Fibroblast of mammary gland (primary cell): ENCODE results near the gene SCGN.

Experiments used
- DNase-seq: peaks from one replicate; pipeline ENCODE4 v3.0.0-alpha.2; 2010; ENCODE audit warnings: low read depth
- H3K4me3 ChIP-seq: 2 replicates; pipeline ENCODE4 v1.5.1; 2011; ENCODE audit warnings: low read depth, mild to moderate bottlenecking, low read length, moderate library complexity; ENCODE audit not compliant: control insufficient read depth
- TF ChIP-seq, protein P1 (sequence below): conservative IDR thresholded peaks from 2 replicates; pipeline ENCODE4 v1.5.1; 2011; ENCODE audit warnings: low read depth, low read length, inconsistent platforms; ENCODE audit not compliant: control insufficient read depth, insufficient read depth

The SCGN gene

DNA sequence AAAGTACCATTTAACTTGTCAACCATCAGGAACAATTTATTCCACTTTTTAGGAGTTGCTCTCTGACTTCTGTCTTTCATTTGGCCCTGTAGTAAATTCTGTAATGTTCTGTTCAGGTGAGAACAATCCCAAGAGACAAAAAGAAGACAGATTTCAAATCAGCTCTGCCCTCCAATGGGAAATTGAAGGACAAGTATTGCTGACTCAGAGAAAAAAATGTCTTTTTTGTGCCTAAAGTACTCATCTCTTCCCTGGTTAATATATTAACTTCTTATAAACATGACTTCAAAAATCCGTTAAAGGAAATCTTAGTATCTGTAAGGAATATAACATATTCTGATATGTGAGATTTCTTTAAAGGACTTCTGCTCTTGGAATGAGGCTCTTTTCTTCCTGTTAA lies 38.6 kb upstream of the SCGN start:
- TF ChIP-seq, protein P1, sequence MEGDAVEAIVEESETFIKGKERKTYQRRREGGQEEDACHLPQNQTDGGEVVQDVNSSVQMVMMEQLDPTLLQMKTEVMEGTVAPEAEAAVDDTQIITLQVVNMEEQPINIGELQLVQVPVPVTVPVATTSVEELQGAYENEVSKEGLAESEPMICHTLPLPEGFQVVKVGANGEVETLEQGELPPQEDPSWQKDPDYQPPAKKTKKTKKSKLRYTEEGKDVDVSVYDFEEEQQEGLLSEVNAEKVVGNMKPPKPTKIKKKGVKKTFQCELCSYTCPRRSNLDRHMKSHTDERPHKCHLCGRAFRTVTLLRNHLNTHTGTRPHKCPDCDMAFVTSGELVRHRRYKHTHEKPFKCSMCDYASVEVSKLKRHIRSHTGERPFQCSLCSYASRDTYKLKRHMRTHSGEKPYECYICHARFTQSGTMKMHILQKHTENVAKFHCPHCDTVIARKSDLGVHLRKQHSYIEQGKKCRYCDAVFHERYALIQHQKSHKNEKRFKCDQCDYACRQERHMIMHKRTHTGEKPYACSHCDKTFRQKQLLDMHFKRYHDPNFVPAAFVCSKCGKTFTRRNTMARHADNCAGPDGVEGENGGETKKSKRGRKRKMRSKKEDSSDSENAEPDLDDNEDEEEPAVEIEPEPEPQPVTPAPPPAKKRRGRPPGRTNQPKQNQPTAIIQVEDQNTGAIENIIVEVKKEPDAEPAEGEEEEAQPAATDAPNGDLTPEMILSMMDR: no peak
- no peak for DNase-seq
- H3K4me3 ChIP-seq: no peak overlapping the region

DNA sequence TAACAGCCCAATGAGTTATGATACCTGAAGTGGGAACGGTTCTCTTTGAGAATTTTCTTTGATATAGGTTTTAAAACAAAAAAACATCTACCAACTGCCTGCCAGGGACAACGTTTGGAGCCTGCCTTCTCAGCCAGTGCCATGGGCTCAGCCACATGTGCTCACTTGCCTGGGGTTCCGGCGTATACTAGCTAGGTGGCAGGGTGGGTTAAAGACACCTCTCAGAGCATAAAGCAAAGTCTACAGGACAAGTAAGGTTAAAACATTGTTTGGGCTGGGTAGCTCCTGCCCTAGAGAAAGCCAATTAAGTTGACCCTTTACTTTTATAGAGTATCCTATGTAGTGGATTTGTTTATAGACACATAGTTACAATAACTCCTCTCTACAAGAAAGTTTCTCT lies 38.0 kb upstream of the SCGN start:
- H3K4me3 ChIP-seq: no peak overlapping the region
- TF ChIP-seq, protein P1: no peak
- no peak for DNase-seq

DNA sequence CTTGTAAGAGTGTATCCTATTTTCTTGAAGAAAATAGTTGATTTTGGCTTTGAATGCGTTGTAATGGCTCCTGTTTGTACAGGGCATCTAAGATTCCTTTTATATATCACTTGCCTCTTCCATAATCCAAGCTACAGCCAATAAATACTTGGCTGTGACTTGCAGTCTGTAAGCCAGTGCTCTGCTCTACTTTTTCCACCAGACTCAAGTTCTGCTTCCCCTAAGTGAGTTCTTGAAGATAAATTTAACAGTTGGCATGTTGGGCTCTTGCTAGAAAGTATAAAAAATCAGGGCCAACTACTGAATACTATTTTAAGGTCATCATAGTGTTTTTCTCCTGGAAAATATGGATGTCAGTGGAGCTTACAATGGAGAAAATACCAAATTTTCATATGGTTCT lies 36.5 kb upstream of the SCGN start:
- no peak for DNase-seq
- TF ChIP-seq, protein P1: no peak
- no peak overlapping the region for H3K4me3 ChIP-seq

DNA sequence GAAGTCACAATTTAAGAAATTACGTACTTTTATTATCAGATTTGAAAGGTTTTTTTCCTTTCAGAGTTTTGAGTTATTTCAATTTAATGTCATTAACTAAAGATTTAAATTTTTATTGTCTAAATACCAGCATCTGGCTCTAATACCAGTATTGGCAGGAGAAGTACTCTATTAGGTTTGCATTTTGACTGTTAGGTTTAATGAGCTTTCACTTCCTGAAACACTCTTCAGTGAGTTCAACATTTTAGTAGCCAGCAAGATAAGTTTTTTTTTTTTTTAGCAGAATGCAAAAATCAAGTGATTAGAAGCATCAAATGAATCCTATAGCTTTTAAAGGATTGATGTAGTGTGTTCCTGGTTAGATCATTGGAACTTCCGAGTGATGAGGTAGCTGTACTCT lies 34.0 kb upstream of the SCGN start:
- H3K4me3 ChIP-seq: no peak overlapping the region
- no peak for DNase-seq
- TF ChIP-seq, protein P1: no peak

DNA sequence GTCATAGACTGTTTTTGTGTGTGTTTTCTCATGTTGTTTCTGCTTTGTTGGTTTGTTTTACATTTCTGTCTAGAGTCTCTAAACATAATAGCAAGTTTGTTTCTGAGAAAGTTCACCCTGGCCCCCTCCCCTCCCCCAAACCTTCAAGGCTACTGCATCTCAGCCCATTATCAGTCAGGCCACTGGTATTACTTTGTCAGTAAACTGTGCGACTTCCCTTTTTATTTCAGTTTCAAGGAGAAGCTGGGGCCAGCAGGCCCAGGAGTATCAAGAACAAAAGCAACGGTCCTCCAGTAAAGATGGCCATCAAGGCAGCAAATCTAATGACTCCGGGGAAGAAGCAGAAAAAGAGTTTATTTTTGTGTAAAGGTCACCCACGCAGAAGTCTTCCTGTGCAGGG lies 32.8 kb upstream of the SCGN start:
- TF ChIP-seq, protein P1: no peak
- no peak overlapping the region for H3K4me3 ChIP-seq
- no peak for DNase-seq

DNA sequence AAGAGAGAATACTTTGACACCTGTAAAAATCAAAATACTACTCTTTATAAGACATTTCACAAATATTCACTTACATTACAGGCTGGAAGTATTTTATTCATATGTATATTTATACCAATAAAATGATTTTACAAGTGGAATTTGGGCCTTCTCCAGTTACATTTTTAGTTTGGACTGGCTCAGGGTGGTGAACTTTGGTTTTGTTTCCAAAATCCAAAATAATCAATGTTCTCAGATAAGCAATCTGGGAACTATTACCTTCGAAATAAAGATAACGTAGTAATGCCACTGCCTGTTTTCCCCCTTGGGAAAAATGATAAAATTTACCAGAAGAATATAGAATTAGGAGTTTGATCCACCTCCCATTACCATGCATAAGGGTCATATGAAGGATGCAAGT lies 31.6 kb upstream of the SCGN start:
- DNase-seq: no peak
- no peak overlapping the region for H3K4me3 ChIP-seq
- TF ChIP-seq, protein P1: no peak

DNA sequence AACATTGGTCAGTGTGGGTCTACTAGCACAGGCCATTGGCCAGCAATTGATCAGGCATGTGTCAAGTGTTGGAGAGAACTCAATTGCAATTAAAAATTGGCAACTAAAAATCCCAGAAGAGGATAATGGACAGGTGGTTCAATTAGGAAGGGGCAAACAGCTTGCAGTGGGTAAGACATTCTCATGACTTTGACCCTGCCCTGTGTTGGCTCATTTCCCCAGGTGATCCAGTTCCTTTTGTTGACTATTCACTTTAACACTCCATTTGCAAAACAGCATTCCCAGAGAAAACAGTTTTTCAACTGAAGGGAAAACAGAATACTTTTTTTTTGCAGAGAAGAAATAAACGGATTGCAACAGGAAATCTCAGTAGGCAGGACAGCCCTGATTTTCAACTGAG lies 28.9 kb upstream of the SCGN start:
- TF ChIP-seq, protein P1: no peak
- no peak overlapping the region for H3K4me3 ChIP-seq
- DNase-seq: no peak
